ENCODE data around the gene TMTC2.

- TF ChIP-seq CTCF (IDR thresholded peaks at IDR 0.05; ENCODE audit: insufficient read depth, low read length, poor library complexity, severe bottlenecking) (no peak), EZH2phosphoT487 (conservative IDR thresholded peaks at IDR 0.05; ENCODE audit: low read length) (no peak)
Measured at GRCh38 chr12:83099436-83099835, 412.7 kb downstream of the TMTC2 start.

Data from SU-DHL-6 (cell line).